Measurements from ENCODE around the gene RDH11.
"Not testable (repeated sequence)": the region's sequence is repeated elsewhere in the genome, so short reads cannot be mapped to it uniquely, and the experiment has no call there.

Gene RDH11

GRCh38 chr14:67695394-67695949 lies at the start of gene RDH11:
Gene RDH11, minus strand, starts transcription at chr14:67695764. Its CDS starts 61 bp downstream, at chr14:67695703.
- peak; percentile 92 for DNase-seq (ENCODE audit: low spot score)

- no peak for DNase-seq (ENCODE audit: low spot score)
These were observed 48.5 kb upstream of the RDH11 start for GRCh38 chr14:67744046-67744445.

GRCh38 chr14:67738740-67739504 lies 43.4 kb upstream of the RDH11 start:
- peak; percentile 96 for DNase-seq (ENCODE audit: low spot score)

- DNase-seq (ENCODE audit: low spot score), result no peak
These were observed 41.2 kb upstream of the RDH11 start for GRCh38 chr14:67736771-67737170.

- DNase-seq (ENCODE audit: low spot score), result no peak
These were observed 40.0 kb upstream of the RDH11 start for GRCh38 chr14:67735336-67736147.

GRCh38 chr14:67734675-67735074 lies 39.1 kb upstream of the RDH11 start:
- no peak for DNase-seq (ENCODE audit: low spot score)

GRCh38 chr14:67733616-67734015 lies 38.1 kb upstream of the RDH11 start:
- no peak for DNase-seq (ENCODE audit: low spot score)

- DNase-seq (ENCODE audit: low spot score), result no peak
These were observed 33.7 kb upstream of the RDH11 start for GRCh38 chr14:67729072-67729885.

GRCh38 chr14:67728258-67728657 lies 32.7 kb upstream of the RDH11 start:
- no peak for DNase-seq (ENCODE audit: low spot score)

- DNase-seq (ENCODE audit: low spot score), result no peak
These were observed 31.8 kb upstream of the RDH11 start for GRCh38 chr14:67727361-67727760.

GRCh38 chr14:67725171-67725570 lies 29.6 kb upstream of the RDH11 start:
- DNase-seq (ENCODE audit: low spot score), result no peak

GRCh38 chr14:67722293-67722692 lies 26.7 kb upstream of the RDH11 start:
- DNase-seq (ENCODE audit: low spot score), result no peak

GRCh38 chr14:67721875-67722274 lies 26.3 kb upstream of the RDH11 start:
- no peak for DNase-seq (ENCODE audit: low spot score)

GRCh38 chr14:67719866-67720265 lies 24.3 kb upstream of the RDH11 start:
- DNase-seq (ENCODE audit: low spot score), result no peak

GRCh38 chr14:67719385-67719784 lies 23.8 kb upstream of the RDH11 start:
- DNase-seq (ENCODE audit: low spot score), result not testable (repeated sequence)

- no peak for DNase-seq (ENCODE audit: low spot score)
These were observed 22.7 kb upstream of the RDH11 start for GRCh38 chr14:67718265-67718664.

GRCh38 chr14:67717048-67717447 lies 21.5 kb upstream of the RDH11 start:
- no peak for DNase-seq (ENCODE audit: low spot score)

- no peak for DNase-seq (ENCODE audit: low spot score)
These were observed 14.6 kb upstream of the RDH11 start for GRCh38 chr14:67710209-67710608.

- not testable (repeated sequence) for DNase-seq (ENCODE audit: low spot score)
These were observed 14.2 kb upstream of the RDH11 start for GRCh38 chr14:67709796-67710195.

GRCh38 chr14:67709346-67709745 lies 13.8 kb upstream of the RDH11 start:
- DNase-seq (ENCODE audit: low spot score), result not testable (repeated sequence)

GRCh38 chr14:67705211-67705610 lies 9.6 kb upstream of the RDH11 start:
- DNase-seq (ENCODE audit: low spot score), result no peak

- DNase-seq (ENCODE audit: low spot score), result peak; percentile 65
These were observed 9.0 kb upstream of the RDH11 start for GRCh38 chr14:67704484-67705089.
